GM12865 (cell line): Measurements from ENCODE around the gene AP5S1.
A peak's percentile ranks its signal among the peaks of the same experiment; 100 is the strongest.
"Not testable (repeated sequence)": the region's sequence is repeated elsewhere in the genome, so short reads cannot be mapped to it uniquely, and the experiment has no call there.

Experiments
- DNase-seq: peaks from one replicate; pipeline ENCODE4 v3.0.0; 2010; ENCODE audit warnings: low read depth
- H3K4me3 ChIP-seq: 2 replicates; pipeline ENCODE4 v1.5.1; 2011; ENCODE audit warnings: mild to moderate bottlenecking, low read depth, low read length, control low read depth
- TF ChIP-seq, protein P1 (sequence below): IDR thresholded peaks from 2 replicates; pipeline ENCODE4 v1.5.1; 2011; ENCODE audit warnings: low read length, control low read depth, low read depth, inconsistent platforms; ENCODE audit not compliant: insufficient read depth; ENCODE audit errors: missing control alignments

The AP5S1 gene

GRCh38 chr20:3836132-3836531 lies 15.8 kb downstream of the AP5S1 start:
- no peak overlapping the region for H3K4me3 ChIP-seq
- DNase-seq, result no peak
- TF ChIP-seq, protein P1, sequence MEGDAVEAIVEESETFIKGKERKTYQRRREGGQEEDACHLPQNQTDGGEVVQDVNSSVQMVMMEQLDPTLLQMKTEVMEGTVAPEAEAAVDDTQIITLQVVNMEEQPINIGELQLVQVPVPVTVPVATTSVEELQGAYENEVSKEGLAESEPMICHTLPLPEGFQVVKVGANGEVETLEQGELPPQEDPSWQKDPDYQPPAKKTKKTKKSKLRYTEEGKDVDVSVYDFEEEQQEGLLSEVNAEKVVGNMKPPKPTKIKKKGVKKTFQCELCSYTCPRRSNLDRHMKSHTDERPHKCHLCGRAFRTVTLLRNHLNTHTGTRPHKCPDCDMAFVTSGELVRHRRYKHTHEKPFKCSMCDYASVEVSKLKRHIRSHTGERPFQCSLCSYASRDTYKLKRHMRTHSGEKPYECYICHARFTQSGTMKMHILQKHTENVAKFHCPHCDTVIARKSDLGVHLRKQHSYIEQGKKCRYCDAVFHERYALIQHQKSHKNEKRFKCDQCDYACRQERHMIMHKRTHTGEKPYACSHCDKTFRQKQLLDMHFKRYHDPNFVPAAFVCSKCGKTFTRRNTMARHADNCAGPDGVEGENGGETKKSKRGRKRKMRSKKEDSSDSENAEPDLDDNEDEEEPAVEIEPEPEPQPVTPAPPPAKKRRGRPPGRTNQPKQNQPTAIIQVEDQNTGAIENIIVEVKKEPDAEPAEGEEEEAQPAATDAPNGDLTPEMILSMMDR, result no peak

GRCh38 chr20:3839328-3839727 lies 19.0 kb downstream of the AP5S1 start:
- TF ChIP-seq, protein P1, result no peak
- DNase-seq, result peak; percentile 29
- H3K4me3 ChIP-seq, result no peak overlapping the region

DNA sequence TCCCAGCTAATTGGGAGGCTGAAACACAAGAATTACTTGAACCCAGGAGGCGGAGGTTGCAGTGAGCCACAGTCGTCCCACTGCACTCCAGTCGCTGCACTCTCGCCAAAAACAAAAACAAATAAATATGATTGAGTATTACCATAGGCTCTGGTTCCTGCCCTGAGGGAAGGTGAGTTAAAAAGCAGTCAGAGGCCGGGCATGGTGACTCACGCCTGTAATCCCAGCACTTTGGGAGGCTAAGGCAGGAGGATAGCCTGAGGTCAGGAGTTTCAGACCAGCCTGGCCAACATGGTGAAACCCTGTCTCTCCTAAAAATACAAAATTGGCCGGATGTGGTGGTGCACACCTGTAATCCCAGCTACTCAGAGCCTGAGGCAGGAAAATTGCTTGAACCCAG lies 19.9 kb downstream of the AP5S1 start:
- not testable (repeated sequence) for H3K4me3 ChIP-seq, DNase-seq

DNA sequence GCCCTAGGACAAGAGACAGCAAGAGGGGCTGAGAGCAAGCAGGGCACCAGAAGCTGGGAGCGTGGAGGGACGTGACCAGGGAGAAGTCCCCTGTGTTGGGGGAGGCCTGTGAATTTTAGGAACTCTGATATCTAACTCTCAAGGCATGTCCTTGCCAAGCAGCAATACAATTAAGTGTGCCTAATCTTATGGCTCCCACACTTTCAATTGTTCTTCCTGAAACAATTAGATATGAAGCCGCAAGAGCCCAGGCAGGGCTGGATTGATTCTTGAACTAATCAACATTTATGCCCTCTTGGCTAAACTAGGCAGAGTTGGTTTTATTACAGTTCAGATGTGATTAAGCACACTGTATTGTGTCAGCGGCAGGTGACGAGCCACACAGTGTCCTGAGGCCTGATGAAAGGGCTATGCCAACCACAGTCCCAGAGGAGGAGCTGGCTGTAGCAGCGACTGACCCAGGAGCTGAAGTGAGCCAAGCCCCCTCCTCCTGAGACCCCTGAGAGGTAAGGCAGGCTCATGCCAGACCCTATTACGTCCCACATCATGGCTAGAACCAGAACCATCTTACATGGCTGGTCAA lies 22.1 kb downstream of the AP5S1 start:
- TF ChIP-seq, protein P1, result no peak
- no peak for DNase-seq
- H3K4me3 ChIP-seq, result no peak overlapping the region

DNA sequence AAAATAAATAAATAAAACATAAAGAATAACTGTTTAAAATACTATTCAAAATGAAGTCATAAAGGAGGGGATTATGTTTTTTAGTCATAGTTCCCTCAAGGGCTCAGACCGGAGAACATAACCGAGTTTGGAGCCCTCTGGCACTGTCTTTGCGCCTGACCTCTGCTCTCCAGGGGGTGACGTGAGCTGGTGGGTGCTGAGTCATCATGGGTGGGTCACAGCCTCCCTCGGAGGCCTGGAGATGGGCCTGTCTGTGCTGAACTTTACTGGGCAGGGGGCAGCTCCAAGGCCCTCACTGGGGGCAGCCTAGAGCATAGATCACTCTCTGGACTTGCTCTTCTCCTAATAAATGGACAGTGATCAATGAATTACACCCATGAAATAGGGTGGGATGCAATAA lies 23.1 kb downstream of the AP5S1 start:
- H3K4me3 ChIP-seq, result no peak overlapping the region
- no peak for DNase-seq
- TF ChIP-seq, protein P1, result no peak

GRCh38 chr20:3843990-3844619 lies 23.8 kb downstream of the AP5S1 start:
- not testable (repeated sequence) for DNase-seq, H3K4me3 ChIP-seq

- no peak for DNase-seq
- peak overlapping the region; percentile 89 for H3K4me3 ChIP-seq
- TF ChIP-seq, protein P1, result no peak
These were observed 26.0 kb downstream of the AP5S1 start for GRCh38 chr20:3846378-3846739.

DNA sequence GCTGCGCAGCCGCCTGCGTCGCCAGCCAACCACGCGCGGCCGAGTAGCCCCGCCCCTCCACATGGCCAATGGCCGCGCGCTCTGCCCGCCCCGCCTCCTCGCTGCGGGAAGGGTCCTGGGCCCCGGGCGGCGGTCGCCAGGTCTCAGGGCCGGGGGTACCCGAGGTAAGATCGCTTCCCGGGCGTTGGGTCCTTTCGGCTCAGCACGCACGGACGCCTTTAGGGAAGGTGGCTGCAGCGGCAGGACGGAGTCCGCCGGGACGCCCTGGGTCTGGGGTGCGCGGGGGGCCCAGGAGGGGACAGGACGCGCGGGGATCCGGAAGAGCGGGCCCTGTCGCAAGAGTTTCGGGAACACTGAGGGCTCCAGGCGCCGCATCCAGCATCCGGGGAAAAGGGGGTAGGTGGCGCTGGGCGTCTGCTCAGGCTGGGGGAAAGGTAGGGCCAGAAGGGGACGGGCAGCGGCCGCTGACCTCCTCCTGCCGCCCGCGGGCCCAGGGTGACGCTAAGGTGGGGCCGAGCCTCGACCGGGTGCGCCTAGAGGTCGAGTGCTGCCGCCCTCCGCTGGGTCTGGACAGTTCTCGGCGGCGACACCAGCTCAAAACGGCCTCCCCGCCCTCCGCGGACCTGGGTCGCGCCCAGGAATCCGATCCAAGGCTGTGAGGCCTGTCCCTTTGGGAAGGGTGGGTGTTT lies 26.5 kb downstream of the AP5S1 start, which contains the start of gene MAVS:
Gene MAVS (plus strand): TSS at position 95 of the 689 bp plus-strand sequence. CDS start 7,791 bp downstream, outside the sequence.
- TF ChIP-seq, protein P1, result no peak
- H3K4me3 ChIP-seq, result peak within 1 kb of the TSS; percentile 89
- peak; percentile 90 for DNase-seq
